Transverse colon (tissue), 3 donors: ENCODE data around the gene NLRC5.

Experiments used
- POLR2A ChIP-seq: fragments of 450-650 bp; IDR thresholded peaks from one replicate; pipeline ENCODE4 v1.6.1; 2016; ENCODE audit warnings: antibody characterized with exemption, mild to moderate bottlenecking, moderate library complexity
- TF ChIP-seq, protein P1 (sequence below), 5 experiments: fragments of 200-600 bp in 3 of 5; fragments of 450-650 bp in 2 of 5; sonication (generic) in 3 of 5; IDR thresholded peaks; 1 replicate in 2 of 5; 2 replicates in 3 of 5; pipeline ENCODE4 v1.5.1; 2016 to 2017; ENCODE audit warnings: antibody characterized with exemption in 5 of 5, inconsistent platforms in 3 of 5, mild to moderate bottlenecking in 2 of 5, moderate library complexity in 1 of 5

DNA sequence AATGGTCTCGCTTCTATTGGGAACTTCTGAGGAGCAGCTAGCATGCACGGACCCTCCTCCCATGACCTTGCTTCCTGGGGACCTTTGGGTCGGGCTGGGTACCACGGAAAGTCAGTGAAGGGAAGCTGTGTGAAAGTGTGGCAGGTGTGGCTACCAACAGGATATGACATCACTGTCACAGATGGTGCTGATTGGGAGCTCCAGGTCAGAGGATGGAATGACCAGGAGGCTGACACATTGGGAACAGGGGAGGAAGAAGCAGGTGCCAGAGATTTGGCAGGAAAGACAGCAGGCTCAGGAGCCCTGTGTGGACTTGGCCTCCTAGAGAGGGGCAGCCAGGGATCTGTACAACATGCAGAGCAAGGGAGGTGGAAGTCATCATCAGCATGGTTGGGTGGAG is 137.1 kb downstream of the NLRC5 start:
- TF ChIP-seq POLR2A, result no peak
- TF ChIP-seq, protein P1, sequence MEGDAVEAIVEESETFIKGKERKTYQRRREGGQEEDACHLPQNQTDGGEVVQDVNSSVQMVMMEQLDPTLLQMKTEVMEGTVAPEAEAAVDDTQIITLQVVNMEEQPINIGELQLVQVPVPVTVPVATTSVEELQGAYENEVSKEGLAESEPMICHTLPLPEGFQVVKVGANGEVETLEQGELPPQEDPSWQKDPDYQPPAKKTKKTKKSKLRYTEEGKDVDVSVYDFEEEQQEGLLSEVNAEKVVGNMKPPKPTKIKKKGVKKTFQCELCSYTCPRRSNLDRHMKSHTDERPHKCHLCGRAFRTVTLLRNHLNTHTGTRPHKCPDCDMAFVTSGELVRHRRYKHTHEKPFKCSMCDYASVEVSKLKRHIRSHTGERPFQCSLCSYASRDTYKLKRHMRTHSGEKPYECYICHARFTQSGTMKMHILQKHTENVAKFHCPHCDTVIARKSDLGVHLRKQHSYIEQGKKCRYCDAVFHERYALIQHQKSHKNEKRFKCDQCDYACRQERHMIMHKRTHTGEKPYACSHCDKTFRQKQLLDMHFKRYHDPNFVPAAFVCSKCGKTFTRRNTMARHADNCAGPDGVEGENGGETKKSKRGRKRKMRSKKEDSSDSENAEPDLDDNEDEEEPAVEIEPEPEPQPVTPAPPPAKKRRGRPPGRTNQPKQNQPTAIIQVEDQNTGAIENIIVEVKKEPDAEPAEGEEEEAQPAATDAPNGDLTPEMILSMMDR (IDR thresholded peaks at IDR 0.05), result no peak
